A549 (cell line): ENCODE measurements around the gene BRAP.
"Not testable (repeated sequence)": the region's sequence is repeated elsewhere in the genome, so short reads cannot be mapped to it uniquely, and the experiment has no call there.

Experiments used
- ESRRA ChIP-seq: fragments of 150-350 bp; IDR thresholded peaks from 2 replicates; pipeline ENCODE4 v1.6.1; 2014; ENCODE audit warnings: mild to moderate bottlenecking, low read length, borderline replicate concordance
- FOSB ChIP-seq: fragments of 250-450 bp; sonication (Bioruptor Pico); IDR thresholded peaks from 2 replicates; pipeline ENCODE4 v1.5.0; 2020; ENCODE audit warnings: mild to moderate bottlenecking, moderate library complexity
- JUN ChIP-seq, 2 experiments: fragments of >200 bp; sonication (Bioruptor Twin); formaldehyde crosslinking; IDR thresholded peaks; 2 replicates in 1 of 2; 3 replicates in 1 of 2; pipeline ENCODE4 v1.6.1; 2016 to 2017
- POLR2A ChIP-seq: IDR thresholded peaks from 2 replicates; pipeline ENCODE4 v1.6.1; 2012; ENCODE audit warnings: mild to moderate bottlenecking, low read length
- TF ChIP-seq, protein P1 (sequence below): IDR thresholded peaks from 2 replicates; pipeline ENCODE4 v1.6.1; 2012
- TF ChIP-seq, protein P2 (sequence below): fragments of >200 bp; sonication (Bioruptor Twin); formaldehyde crosslinking; IDR thresholded peaks from 3 replicates; pipeline ENCODE4 v1.5.1; 2016

DNA sequence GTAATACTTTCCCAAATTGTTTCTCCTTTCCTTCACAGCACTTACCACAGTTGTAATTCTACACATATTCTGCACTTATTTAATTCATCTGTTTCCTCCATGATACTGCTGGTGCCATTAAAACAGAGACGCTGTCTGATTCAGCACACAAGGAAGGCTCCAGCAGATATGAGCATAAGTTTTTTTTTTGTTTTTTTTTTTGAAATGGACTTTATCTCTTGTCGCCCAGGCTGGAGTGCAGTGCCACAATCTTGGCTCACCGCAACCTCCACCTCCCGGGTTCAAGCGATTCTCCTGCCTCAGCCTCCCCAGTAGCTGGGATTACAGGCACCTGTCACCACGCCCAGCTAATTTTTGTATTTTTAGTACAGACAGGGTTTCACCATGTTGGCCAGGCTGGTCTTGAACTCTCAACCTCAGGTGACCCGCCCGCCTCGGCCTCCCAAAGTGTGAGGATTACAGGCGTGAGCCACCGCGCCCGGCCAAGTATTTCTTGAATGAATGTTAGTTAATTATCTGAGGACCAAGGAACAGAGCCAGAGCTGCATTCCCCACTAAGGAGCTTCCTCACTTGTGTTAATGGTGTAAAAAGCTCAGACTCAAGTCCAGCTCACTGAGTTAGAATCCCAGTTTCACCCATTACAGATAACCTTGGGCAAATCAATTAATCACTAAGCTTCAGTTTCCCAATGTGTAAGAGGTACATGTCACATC is 1.1 kb downstream of the BRAP start:
- TF ChIP-seq, protein P1, sequence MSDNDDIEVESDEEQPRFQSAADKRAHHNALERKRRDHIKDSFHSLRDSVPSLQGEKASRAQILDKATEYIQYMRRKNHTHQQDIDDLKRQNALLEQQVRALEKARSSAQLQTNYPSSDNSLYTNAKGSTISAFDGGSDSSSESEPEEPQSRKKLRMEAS: not testable (repeated sequence)
- TF ChIP-seq, protein P2, sequence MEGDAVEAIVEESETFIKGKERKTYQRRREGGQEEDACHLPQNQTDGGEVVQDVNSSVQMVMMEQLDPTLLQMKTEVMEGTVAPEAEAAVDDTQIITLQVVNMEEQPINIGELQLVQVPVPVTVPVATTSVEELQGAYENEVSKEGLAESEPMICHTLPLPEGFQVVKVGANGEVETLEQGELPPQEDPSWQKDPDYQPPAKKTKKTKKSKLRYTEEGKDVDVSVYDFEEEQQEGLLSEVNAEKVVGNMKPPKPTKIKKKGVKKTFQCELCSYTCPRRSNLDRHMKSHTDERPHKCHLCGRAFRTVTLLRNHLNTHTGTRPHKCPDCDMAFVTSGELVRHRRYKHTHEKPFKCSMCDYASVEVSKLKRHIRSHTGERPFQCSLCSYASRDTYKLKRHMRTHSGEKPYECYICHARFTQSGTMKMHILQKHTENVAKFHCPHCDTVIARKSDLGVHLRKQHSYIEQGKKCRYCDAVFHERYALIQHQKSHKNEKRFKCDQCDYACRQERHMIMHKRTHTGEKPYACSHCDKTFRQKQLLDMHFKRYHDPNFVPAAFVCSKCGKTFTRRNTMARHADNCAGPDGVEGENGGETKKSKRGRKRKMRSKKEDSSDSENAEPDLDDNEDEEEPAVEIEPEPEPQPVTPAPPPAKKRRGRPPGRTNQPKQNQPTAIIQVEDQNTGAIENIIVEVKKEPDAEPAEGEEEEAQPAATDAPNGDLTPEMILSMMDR: not testable (repeated sequence)
- TF ChIP-seq ESRRA; FOSB (CRISPR knock-in tag); JUN (IDR thresholded peaks at IDR 0.05); POLR2A: not testable (repeated sequence)
